Left ventricle myocardium superior (tissue), 1 donor: Measurements from ENCODE around the gene CDH22. TPM values are rescaled to one million over a fixed set of nuclear protein-coding genes. Genes with fewer than 3 reads are reported as not detected.

Source experiments
- ATAC-seq: fragments of 200-7000 bp; cut with Tn5 transposase; one replicate; pipeline ENCODE4 v1.9.1; 2020; ENCODE audit warnings: mild to moderate bottlenecking, moderate library complexity
- DNase-seq: peaks from one replicate; pipeline ENCODE4 v3.0.0-alpha.2; 2020
- intact Hi-C: fragments of 100-400 bp; cut with micrococcal nuclease; formaldehyde crosslinking; loops from one replicate; pipeline ENCODE4 v1.11.0; 2022
- total RNA-seq: library from RNA; stranded (reverse); fragmentation: NEBNext Ultra II Directional; extraction: Animal tissue kit (Norgen Biotek cat#: 25700); gene quantifications from one replicate; pipeline ENCODE4 v1.2.1, GENCODE V29; 2021
- donor health status: DM: no; HTN: yes; CAD: no; lungs with severe emphysema.

The CDH22 gene
- total RNA-seq, 1 donor from 2014 or later = 2.3 TPM

DNA sequence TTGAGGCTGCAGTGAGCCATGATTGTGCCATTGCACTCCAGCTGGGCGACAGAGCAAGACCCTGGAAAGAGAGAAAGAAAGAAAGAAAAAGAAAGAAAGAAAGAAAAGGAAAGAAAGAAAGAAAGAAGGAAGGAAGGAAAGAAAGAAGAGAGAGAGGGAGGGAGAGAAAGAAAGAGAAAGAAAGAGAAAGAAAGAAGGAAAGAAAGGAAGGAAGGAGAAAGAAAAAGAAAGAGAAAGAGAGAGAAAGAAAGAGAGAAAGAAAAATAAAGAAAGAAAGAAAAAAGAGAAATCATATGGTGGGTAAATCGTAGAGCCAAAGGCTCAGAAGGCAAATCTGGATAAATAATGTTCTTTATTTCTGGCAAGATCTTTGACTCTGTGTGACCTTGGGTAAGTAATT lies 136.8 kb downstream of the CDH22 start:
- no peak for DNase-seq
- ATAC-seq = no peak
- intact Hi-C loops = no loop called here

DNA sequence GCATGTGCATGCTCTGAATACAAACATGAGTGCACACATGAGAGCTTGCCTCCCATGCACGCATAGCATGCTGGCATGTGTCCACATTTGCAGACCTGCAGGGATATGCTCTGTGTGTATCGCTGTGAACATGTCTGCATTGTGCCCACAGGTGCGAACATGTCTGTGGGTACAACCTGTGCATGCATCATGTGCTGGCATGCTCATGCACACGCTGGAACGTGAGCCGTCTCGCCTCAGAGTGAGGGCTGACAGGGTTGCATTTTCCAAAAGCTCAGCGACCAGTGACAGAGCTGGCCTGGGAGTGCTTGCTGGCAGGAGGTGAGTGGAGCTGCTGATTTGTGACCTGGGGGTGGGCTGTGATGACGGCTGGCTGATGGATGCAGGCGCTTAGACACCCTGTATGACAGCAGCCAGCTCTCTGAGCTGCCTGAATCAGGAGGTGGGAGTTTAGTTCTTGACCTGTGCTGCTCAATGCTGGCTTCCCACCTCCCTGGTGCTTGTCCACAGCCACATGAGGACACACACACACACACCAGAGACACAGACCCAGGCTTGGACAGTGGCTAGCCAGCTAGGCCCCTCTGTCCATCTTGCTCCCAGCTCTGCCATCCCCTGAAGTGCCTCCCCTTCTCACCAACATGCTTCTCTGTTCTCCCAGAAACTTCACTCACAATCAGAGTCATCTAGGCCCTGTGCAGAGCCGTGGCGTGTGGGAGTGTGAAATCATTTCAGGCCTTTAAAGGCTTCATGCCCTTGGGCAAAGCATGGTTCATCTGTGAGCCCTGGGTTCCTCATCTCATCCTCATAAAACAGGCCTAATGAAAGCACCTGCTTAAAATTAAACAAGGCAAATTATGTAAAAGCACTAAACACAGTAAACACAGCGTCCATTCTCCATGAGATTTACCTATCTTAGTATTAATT lies 138.8 kb downstream of the CDH22 start:
- intact Hi-C loops = no loop called here
- ATAC-seq (no peak), DNase-seq (no peak)

DNA sequence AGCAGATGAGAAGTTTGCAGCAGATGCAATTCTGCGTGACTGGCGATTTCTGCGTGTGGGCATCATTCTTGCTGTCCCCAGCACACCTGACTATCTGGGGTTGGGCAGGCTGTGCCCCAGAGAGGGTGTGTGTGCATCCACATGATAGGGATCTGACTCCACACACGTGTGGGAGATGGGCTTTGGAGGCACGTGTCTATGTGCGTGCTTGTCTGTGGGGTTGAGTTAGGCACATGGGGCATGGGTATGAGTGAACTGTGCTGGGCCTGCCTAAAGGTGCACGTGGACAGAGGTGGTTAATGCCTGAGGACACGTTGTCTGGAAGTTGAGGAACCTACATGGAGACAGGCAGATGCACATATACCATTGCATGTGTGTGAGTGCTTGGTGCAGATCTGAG lies 139.9 kb downstream of the CDH22 start:
- DNase-seq = no peak
- intact Hi-C loops = no loop called here
- ATAC-seq = no peak

DNA sequence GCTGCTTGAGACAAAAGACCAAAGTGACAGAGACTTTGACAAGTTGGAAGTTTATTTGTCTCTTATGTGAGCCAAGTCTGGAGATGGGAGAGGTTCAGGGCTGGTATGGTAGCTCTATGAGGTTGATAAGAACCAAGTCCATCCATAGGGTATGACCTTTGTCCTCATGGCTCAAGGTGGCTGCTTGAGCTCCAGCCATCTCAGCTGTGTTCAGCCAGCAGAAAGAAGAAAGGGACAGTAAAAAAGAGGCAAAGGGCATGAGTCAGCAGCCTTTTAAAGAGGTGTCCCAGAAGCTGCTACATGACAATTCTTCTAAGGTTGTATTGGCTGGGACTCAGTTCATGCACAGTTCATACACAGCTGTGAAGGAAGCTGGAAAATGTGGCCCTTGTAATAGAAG lies 141.2 kb downstream of the CDH22 start:
- intact Hi-C loops = no loop called here
- no peak for DNase-seq
- no peak for ATAC-seq

DNA sequence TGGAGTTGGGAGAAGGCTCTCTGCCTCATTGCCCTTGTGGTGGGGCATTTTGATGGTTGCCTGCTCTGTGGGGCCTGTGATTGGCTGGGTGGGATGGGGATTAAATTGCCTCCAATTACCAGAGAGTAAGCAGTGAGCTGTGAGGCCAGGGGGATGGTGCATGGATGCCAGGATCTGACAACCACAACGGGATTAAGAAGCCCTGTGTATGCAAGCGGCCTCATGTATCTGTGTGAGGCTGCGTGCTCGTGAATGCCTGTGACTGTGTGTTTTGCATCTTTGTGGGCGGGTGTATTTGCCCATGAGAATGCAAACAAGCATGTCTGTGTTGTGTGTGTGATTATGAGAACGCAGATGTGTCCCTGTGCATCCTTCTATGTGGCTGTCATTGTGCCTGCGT lies 144.0 kb downstream of the CDH22 start:
- no peak for ATAC-seq
- DNase-seq = no peak
- intact Hi-C loops = no loop called here

DNA sequence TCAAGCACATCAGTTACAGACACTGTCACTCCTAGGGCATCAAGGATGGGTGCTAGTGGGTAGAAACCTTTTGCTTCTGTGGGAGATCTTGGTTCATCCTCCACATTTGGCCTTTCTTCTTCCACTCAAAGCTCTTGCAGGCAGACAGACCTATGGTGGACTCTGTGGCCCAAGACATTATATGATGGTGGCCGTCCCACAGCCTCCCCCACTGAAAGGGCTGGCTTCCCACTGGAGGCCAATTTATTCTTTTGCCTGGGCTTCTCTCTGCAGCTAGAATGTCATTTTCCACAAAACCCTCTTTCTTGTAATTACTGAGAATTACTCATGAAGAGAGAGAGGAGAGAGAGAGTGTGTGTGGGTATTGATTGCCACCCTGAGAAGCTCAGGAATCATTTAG lies 146.4 kb downstream of the CDH22 start:
- intact Hi-C loops = no loop called here
- ATAC-seq = no peak
- DNase-seq = no peak

DNA sequence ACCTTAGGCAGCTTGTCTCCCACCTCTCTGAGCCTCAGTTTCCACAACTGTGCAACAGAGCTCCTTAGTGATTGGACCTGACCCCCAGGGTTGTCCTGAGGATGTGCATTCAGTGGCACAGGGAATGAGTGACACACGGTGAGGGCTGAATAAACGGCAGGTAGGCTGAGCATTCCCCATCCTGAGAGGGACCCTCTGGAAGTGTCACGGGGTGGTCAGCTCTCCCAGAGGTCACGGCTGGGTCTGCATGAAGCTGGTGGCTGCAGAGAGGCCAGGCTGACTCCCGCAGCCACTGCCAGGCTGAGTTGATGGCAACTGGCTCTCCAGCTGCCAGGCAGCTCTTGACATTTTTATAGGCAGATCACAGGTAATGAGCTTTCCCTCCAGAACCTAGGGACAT lies 147.6 kb downstream of the CDH22 start:
- intact Hi-C loops = no loop called here
- ATAC-seq = no peak
- no peak for DNase-seq

DNA sequence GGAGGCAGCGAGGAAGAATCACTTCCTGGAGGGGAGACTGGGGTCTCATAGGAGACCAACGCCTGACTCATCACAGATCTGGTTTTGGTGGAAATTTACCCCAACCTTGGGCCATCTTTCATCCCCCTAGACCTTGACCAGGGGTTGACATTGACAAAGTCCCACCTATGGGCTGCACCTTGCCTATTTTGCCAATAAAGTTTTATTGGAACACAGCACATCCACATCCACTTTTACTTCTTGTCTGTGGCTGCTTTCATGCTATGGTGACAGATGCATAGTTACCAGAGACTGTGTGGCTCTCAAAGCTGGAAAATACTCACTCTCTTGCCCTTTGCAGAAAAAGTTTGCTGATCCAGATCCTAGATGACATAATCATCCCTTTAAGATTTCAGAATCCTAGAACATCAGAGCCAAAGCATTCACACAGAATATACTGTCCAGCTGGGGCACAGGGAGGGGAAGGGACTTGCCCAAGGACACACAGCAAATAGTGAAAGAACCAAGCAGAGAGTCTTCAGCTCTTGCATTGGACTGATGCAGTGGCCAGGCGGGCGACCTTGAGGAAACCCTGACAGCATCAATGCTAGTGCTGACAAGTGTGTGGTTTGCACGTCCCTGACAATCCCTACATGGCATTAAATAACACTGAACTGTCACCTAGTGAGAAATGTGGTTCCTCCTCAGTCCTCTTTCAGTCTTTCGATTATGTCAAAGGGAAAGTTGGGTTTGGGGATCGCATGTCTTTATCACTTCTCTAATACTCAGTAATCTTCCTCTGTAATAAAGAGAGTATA lies 149.0 kb downstream of the CDH22 start:
- intact Hi-C loops = no loop called here
- ATAC-seq (no peak), DNase-seq (no peak)

DNA sequence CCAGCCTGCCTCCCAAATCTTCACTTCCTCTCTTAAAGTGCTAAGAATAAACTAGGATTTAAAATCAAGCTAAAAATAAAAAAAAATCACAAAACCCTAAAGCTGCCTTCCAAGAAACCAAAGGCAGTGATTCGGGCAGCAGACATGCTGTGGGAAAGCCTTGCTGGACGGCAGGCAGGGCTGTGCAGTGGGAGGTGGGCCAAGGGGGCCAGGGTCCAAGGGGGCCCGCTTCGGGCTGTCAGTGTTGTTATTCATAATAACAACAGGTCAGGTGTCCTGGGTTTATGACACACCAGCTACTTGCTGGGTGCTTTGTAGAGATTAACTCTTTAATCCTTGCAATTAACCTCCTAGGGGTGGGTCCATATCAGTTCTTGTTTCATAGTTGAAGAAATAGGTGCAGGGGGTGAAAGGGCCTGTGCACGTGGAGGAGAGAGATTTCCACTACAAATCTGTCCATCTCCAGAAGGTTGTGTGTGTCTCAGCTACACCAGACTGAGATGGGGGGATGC lies 149.8 kb downstream of the CDH22 start:
- DNase-seq (no peak), ATAC-seq (no peak)
- intact Hi-C loops = no loop called here

DNA sequence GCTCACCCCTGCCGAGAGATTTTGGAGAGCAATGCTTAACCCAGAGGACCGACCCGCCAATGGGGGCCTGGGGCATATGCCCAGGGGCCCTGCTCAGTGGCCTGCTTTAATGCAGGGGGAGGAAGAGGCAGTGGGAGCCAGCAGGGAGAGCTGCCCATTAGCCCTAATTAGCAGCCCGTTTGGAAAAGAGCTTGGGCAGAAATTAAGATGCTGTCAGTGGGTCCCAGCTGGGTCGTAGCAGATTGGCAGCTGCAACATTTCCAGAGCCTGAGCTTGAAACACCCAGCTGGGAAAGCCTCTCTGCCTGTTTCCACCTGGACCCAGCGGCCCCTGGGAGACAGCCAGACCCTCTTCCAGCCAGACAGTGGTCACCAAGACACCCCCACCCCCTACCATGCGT lies 150.7 kb downstream of the CDH22 start:
- intact Hi-C loops = no loop called here
- no peak for DNase-seq
- ATAC-seq = no peak

DNA sequence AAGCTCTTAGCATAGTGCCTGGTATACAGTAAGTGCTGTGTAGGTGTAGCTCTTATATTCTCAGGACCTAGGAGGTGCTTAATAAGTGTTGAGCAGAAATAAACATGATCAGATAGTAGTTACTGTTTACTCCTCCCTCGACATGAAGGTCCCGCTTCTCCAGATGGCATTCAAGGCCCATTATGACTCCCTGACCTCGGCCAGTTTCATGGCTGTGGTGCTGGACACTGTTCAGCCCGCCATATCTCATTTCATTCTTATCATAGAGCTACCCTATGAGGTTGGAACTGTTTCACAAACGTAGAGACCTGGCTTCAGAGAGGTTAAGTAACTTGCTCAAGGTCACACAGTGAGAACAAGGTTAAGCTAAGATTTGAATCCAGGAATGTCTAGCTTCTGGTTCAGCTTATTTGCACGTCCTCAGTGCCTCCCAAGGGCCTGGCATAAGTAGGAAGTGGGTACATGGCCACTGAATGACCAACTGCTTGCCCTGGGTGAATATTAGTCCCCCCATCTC lies 151.2 kb downstream of the CDH22 start:
- ATAC-seq (no peak), DNase-seq (no peak)
- intact Hi-C loops = no loop called here

DNA sequence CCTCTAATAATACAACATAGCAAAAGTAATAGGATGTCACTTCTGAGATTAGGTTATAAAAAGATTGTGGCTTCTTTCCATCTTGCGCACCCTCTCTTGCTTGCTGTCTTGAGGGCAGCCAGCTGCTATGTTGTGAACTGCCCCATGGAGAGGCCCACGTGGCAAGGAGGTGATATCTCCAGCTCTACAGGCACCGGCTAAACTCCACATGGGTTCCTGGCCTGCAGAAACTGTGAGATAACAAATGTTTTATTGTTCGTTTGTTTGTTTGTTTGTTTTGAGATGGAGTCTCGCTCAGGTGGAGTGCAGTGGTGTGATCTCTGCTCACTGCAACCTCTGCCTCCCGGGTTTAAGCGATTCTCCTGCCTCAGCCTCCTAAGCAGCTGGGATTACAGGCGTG lies 152.2 kb downstream of the CDH22 start:
- ATAC-seq = no peak
- intact Hi-C loops = no loop called here
- no peak for DNase-seq

DNA sequence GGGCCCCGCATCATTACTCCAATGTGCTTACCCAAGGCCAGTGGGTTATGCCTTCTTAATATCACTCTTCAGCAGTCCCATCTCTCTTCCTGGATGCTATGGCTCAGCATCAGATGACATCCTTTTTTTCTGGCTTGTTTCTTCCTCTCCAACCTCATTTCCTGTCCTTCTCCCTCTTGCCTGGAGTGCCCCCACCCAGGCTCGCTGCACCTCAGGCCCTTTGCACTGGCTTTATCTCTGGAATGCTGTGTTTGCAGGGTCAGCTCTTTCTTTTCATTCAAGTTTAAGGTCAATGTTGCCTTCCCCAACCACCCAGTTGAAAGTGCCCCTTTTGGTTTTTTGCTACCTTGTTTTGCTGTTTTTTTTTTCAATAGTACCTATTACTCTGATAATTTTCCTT lies 153.5 kb downstream of the CDH22 start:
- ATAC-seq = no peak
- intact Hi-C loops = no loop called here
- DNase-seq = no peak

DNA sequence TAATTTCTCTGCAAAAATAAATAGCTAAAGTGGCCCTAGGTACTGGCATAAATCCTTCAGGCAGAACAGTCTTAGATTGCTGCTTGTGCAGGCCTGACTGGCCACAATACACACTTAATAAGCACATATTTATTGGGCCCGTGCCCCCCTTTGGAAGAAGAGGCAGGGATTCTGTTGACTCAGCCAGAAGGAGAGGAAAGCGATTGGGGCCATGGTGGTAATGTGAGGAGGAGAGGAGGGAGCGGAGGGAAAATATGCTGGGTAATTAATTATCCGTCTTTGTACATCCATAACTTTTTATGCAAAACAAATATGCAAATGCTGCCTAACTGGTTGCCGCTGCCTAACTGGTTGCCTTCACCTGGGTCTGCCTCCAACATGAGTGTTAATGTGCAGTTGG lies 154.0 kb downstream of the CDH22 start:
- DNase-seq (no peak), ATAC-seq (no peak)
- intact Hi-C loops = no loop called here

DNA sequence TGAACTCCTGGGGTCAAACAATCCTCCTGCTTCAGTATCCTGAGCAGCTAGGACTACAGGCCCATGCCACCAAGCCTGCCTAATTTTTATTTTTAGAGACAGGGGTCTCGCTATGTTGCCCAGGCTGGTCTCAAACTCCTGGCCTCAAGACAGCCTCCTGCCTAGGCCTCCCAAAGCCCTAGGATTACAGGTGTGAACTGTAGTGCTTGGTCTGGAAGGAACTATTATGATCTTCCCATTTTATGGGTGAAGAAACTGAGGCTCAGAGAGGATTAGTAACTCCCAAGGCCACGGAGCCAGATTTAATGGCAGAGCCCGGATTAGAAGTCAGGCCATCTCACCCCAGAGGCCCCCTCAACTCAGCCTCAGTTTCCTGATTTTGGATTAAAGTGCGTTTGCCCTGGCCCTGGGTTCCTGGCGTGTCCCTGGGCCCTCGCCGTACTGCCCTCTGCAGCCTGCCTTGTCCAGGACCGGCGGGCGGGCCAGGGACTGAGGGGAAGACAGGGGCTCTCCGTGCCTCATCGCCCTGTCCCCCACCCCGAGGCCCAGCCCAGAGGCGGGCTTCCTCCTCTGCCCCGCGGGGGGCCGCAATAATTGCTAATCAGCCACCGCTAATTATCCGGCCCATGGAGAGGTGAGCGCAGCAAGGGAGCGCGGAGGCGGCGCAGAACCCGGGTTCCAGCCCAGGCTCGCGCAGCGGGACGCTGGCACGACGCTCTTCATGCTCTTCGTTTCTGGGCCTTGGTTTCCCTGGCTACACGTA lies 155.3 kb downstream of the CDH22 start:
- no peak for DNase-seq
- intact Hi-C loops = no loop called here
- ATAC-seq = no peak

DNA sequence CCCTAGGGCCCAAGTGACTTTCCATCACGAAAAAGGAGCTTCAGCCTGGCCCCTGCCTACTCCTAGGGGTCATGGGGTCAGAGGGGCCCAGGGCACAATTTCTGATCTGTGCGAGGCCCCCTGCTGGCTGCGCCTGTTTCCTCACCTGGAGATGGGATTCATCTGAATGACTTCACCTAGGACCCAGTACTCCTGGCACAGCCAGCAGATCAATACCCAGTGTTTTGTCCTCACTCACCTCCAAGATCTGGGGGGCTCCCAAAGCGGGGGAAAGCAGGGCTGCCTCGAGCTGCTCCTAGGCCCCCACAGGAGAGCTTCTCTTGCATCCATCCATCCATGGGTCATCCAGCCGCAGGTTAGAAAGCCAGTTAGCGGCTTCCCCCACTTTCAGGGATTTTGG lies 156.4 kb downstream of the CDH22 start:
- intact Hi-C loops = no loop called here
- DNase-seq = no peak
- no peak for ATAC-seq

DNA sequence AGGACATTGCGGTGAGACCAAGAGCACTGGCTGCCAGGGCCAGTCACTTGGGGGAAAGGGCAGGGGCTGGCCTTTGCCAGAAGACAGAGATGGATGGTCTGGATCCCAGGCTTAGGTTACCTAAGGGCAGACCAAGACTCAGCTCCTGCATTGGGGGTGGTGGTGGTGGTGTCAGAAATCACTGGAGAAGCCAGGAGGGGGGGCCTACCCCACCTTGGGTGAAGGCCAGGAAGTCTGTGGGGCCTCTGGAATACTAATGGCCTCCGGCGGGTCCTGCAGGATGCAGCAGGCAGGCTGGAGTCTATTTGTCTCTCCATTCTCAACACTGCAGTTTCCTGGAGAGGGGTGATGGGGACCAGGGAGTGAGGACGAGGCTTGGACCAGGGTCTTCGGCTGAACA lies 157.4 kb downstream of the CDH22 start:
- intact Hi-C loops = no loop called here
- ATAC-seq = no peak
- DNase-seq = no peak

DNA sequence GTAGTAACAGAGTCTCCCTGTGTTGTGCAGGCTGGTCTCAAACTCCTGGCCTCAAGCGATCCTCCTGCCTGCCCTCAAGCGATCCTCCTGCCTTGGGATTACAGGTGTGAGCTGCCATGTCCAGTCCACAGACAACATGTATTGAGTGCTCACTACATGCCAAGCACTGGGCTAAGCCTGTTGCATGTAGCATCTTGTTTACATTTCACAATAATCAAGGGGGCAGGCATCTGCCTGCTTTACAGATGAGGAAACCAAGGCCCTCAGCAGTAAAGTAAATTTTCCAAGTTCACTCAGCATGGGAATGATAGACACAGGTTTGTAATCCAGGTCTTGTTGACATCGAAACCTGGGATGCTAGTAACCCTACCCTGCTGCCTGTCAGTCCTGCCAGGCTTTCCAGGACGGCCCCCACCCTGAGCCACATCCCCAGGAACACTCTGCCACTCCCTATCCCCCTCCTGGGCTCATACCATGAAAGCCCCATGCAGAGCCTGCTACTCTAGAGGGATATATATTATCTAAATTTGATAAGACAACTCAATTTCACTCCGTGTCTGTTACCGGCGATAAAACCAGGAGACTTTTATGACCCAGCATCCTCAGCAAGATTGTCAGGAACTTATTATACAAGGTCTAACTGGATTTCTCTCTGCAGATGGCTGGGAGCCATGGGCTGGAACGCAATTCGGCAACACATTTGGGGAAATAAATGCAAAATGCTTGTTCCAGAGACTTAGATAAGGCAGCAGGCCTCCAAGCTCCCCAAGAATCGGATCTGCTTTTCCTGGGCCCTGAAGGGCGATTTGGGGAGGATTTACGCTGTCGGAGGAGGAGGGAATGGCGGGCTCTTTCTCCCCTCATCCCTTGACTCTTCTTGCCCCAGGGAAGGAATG lies 159.7 kb downstream of the CDH22 start:
- DNase-seq (no peak), ATAC-seq (no peak)
- intact Hi-C loops = no loop called here

DNA sequence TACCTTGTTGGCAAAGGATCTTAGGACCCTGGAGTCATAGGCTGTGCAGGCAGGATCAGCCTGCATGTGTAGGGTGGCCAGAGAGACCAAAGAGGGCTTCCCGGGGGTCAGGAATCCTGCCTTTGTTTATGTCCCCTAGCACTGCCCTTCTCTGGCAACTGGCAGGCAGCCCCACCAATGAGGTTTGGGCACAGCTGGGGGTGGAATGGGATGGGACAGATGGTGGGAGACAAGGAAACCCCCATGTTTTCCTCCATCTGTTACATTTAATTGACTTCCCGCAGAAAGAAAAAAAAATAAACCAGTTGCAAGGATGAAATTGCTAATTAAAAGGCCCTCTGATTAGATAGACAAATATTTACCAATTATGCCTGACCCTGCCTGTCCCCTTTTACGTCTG lies 162.6 kb downstream of the CDH22 start:
- intact Hi-C loops = no loop called here
- no peak for ATAC-seq
- DNase-seq = no peak
